Activated CD4-positive, alpha-beta T cell treated with anti-CD3 and anti-CD28 coated beads, Interleukin-2, Interleukin-4, amounts not matched to agents 100 ng/mL and 50 ng/mL, durations not matched to agents 16 hours and 8 hours (primary cell): ENCODE data around the gene PACRG.

Source experiments
- DNase-seq: peaks from one replicate; pipeline ENCODE4 v3.0.0-alpha.2; 2020; ENCODE audit warnings: low spot score

Gene PACRG

GRCh38 chr6:163288915-163289314 lies 561.1 kb downstream of the PACRG start:
- DNase-seq: no peak

GRCh38 chr6:163289447-163289846 lies 561.7 kb downstream of the PACRG start:
- DNase-seq: no peak

GRCh38 chr6:163290545-163291274 lies 562.9 kb downstream of the PACRG start:
- no peak for DNase-seq

- no peak for DNase-seq
Measured at GRCh38 chr6:163291622-163292021, 563.8 kb downstream of the PACRG start.

DNA sequence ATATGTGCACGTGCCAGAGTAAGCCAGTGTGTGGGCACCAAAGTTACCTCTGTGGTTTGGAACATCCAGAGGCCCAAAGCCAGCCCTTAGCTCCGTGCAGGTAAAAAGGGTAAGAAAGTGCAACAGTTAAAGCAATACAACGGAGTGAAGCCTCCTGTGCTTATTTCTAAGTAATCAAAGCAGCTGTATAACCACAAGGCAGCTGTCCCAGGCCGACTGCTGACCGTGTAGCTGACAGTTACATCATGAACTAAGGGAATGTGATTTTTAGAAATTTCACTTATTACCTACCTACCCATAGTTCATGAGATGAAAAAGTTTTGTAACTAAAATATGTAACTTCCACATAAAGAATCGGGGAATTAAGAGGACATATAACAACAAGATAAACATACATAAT lies 565.5 kb downstream of the PACRG start:
- no peak for DNase-seq

- DNase-seq: no peak
Measured at GRCh38 chr6:163294734-163295133, 567.0 kb downstream of the PACRG start.

GRCh38 chr6:163296835-163297519 lies 569.2 kb downstream of the PACRG start:
- no peak for DNase-seq

DNA sequence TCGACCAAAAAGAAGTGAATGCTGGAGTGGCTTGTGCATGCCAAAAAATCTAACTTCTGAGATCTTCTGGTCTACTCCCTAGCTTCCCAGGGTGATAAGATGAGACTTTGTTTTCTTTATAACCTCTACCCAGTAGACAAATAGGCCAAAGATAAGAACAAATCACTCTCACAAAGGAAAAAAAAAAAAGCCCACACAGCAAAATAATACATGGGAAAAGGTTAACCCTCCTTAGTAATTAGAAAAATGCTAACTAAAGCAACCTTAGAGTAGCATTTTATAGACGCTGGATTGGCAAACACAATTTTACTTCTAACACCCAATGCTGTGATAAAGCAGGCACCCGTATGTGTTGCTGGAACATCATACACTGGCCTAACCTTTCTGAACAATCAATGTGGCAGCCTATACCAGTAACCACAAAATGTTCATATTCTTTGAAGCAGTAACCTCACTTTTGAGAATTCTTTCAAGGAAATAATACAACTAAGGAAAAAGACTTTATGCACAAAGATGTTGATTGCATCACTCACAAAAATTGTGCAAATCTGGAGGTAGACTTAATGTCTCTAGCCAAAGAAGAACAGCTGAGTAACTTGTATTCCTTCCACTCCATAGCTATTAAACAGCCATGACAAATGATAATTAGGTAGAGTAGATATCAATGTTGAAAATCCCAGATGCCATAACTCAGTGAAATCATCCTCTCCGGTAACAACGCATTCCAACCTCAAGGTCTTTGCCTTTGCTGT lies 570.5 kb downstream of the PACRG start:
- no peak for DNase-seq

DNA sequence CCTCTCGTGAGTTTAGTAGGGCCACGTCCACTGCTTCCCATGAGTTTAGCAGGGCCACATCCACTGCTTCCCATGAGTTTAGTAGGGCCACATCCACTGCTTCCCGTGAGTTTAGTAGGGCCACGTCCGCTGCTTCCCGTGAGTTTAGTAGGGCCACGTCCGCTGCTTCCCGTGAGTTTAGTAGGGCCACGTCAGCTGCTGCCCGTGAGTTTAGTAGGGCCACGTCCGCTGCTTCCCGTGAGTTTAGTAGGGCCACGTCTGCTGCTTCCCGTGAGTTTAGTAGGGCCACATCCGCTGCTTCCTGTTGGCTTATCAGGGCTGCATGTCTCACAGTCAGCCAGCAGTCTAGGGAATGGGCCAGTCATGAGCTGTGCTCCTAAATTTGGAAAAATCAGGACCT lies 573.1 kb downstream of the PACRG start:
- no peak for DNase-seq

- no peak for DNase-seq
Measured at GRCh38 chr6:163301726-163302635, 574.2 kb downstream of the PACRG start.

- DNase-seq: no peak
Measured at GRCh38 chr6:163302747-163303146, 575.0 kb downstream of the PACRG start.

DNA sequence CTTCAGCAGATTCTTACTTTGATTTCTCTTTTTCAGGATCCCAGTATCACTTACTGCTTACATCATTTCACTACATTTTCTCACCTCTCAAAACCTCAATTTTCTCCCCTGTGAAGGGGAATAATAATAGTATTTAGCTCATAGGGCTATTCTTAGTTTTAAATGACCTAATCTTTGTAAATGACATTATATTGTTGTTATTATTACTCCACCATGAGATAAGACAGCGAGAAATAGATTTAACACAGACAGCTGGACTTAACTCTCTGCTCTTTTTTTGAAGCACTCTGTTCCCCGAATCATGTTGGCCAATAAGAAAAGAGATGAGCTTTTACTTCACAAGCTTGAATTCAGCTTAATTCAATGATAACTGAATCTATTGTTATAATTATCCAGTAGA lies 578.2 kb downstream of the PACRG start:
- no peak for DNase-seq

GRCh38 chr6:163308629-163309440 lies 581.1 kb downstream of the PACRG start:
- no peak for DNase-seq

DNA sequence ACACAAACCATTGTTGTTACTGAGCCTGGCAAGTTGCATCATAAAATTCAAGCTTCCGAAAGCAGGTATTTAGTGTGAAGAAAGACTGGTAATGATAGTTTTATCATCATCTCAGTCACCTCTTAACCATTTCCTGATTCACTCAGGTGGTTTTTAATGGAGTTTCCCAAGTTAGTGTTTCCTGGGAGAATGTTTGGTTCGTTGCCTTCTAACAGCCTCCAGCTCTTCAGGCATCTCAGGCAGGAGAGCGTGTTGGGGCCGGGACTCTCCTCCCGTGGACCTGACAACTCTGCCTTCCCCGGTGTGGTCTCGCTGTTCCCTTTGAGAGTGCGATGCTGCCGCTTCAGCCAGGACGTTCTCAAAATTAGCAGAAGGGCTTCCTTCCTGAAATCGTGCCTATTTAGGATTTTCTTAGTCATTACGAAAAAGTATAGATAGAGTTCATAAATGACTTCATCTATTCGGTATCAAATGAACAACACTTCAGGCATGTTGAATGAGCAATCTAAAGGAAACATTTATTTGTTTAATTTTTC lies 581.8 kb downstream of the PACRG start:
- no peak for DNase-seq

- DNase-seq: no peak
Measured at GRCh38 chr6:163310096-163310972, 582.6 kb downstream of the PACRG start.

DNA sequence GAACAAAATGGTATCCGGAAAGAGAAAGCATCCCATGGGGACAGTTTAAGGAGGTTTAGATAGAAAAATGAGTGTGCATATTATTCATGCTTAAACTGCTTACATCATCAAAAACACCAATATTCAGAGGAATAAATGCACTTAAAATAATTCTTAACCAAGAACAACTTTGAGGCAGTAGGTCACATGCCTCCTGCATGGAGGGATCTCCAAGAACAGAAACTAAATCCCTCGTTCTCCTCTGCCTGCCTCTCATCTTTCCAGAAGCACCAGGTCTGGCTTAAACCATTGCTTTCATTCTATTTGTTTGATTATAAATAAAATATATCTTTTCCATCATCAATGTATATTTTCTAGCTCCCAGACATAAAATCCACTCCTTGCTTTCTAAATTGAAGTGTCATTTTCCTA lies 583.2 kb downstream of the PACRG start:
- no peak for DNase-seq

DNA sequence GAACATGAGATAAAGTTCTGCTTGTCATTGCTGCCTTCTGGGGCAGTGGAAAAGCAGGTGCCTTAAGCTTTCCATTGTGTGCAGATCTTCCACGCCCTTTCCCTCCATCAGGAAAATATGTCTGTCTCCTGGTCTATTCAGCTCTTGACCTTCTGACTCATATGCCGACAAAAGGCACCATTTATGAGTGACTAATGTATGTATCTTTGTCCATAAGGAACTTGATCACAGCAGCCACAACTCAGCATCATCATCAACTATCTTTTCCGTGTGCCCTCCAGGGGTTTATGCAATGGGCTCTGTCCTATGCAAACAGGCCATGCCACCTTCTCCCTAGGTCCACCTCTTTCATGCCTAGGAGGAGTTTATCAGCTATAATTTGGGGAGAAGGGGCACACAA lies 584.1 kb downstream of the PACRG start:
- no peak for DNase-seq

GRCh38 chr6:163313566-163313965 lies 585.8 kb downstream of the PACRG start:
- no peak for DNase-seq

DNA sequence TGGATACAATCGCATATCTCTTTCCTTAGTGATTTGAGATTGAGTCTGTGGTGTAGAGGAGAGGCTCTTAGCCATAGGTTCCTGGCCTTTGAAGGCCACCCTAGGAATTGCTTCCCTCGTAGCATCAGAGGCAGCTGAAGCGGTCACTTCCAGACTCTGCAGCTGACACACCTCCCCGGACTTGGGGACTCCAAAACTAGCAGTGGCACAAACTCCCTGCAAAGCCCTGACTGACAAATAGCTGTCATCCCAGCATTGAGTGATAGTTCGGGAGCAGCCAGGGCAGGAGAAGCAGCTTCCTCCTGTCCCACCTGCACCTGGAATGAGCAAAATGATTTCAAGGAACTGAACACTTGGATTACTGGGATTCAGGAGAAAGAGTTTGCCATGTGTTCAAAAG lies 586.2 kb downstream of the PACRG start:
- no peak for DNase-seq
